GDM1 (cell line): ENCODE measurements around the gene SORT1.

Experiments used
- DNase-seq: peaks from one replicate; lab custom pipeline; 2025; lab: John Stamatoyannopoulos, UW

Gene SORT1

DNA sequence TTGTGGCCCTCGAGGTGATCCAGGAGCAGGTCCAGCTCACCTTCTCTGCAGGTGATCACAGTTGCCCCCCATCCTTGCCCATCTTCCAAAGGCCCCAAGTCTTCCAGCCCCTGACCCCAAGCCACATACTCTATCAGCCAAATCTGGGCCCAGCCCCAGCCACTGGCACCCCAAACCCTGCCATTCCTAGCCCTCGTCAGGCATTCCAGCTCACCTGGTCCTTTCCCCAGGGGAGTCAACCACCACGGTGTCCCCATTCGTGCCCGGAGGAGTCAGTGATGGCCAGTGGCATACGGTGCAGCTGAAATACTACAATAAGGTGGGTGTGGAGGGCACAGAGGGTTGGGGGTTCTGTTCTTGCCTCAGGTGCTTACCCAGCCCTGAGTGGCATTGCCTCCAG, 136.1 kb downstream of the SORT1 start:
- no peak for DNase-seq

DNA sequence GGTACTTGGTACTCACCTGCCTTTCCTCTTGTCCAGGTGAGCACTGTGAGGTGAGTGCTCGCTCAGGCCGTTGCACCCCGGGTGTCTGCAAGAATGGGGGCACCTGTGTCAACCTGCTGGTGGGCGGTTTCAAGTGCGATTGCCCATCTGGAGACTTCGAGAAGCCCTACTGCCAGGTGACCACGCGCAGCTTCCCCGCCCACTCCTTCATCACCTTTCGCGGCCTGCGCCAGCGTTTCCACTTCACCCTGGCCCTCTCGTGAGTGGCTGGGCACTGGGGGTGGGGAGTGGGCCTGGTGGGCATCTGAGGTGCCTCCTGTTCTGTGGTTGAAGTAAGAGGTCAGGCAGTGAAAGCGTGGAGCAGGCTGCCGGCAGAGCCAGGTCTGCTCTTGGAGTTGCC, 136.7 kb downstream of the SORT1 start:
- DNase-seq = no peak

DNA sequence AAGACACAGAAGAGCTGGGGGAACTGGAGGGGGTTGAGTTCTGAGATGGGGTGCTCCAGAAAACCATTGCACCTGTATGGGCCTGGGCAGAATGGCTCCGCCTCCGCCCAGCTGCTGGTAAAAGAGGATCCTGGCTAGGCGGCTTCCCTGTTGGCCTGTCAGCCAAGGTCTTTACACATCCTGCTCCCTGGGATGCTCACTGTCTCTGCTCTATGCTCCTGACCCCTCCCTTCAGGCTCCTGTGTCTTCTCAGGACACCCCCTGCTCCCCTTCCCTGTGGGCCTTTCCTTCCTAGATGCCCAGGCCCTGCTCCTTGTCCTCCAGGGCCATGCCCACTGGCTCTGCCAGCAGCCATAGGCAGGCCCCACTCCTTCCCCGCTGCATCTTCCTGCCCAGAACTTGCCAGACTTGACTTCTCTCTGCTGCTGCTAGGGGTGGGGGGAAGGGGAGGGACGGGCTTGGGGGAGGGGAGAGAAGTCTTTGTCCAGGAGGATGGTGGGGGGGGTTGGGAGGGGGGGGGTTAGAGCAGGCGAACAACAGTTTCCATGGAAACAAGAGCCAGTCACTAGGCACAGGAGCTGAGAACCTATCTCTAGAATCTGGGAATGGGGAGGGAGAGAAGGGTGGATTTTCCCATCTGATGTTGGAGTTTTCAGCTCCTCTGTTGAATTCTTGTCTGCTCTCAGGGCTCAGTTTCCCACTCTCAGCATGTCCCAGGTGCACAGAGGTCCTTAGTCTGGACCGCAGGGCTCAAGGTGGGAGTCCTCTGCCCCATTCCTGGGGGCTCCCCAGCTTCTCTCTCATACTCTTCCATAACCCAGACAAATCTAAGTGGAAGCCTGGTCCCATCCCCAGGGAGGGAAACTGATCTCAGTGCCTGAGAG, 137.8 kb downstream of the SORT1 start:
- DNase-seq = no peak
